NCI-H2029 (cell line): ENCODE measurements around the gene ST3GAL6.
"Not testable (repeated sequence)": the region's sequence is repeated elsewhere in the genome, so short reads cannot be mapped to it uniquely, and the experiment has no call there.

Source experiments
- DNase-seq: peaks from one replicate; lab custom pipeline; 2025; lab: John Stamatoyannopoulos, UW

Gene ST3GAL6

DNA sequence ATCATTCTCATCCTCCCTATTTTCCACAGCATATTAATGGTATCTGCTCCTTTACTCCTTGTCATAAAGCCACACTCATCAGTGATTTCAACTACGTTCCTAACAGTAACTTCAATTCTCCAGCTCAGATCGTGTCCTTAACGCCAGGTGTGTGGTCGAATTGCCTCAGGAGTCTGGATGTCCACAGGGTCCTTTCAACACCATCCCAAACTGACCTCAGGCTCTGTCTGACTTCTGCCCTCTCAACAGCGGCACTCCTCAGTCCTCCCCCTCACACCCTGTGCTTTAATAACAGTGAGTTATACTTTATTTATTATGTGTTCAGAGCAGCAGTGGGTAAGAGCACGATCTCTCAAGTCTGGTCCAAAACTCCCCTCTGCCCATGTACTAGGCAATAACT is 42.4 kb downstream of the ST3GAL6 start:
- no peak for DNase-seq

DNA sequence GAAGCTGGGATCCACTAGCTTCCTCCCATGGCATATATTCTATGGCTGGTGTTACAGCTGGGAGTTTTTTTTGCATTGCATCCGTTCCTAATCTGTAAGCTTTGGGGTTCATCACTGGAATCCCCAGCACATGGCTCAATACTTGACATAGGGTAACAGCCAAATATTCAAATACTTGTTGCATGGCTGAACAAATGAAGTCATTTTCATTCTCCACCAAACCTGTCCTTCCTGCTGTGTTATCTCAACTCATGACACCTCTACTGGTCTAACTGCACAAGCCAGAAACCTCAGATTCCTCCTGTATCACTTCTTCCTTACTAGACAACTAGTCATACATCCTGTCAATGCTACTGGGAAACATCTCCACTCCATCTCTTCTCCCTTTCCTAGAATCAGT is 43.4 kb downstream of the ST3GAL6 start:
- no peak for DNase-seq

DNA sequence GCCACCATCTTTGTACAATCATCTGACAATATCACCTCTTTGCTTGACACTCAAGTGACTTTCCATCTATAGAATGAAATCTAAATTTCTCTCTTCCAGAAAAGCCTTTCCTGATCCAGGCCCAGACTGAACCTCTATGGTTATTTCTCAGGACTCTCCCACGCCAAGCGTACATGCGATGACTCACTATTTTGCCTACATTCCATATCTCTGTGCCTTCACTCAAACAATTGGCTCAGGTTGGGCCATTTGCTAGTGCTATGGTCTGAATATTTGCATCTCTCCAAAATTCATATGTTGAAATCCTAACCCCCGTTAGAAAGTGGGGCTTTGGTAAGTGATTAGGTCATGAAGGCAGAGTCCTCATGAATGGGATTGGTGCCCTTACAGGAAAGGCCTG is 43.9 kb downstream of the ST3GAL6 start:
- no peak for DNase-seq

DNA sequence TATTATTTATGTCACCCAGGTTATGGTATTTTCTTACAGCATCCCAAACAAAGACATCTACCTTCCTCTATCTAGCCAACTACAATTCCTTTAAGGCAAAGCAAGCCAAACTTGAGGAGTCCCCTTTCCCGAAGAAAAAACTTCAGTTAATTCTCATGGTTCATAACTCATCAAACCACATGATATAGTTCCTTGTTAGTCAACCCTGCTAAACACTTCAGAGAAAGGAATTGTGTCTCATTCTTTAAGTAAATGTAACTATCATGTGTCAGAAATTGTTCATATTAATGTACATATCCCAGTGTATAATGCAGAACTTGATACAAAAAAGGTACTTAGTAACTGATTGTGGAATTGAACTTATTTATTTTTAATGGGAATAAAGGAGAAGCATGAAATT is 44.4 kb downstream of the ST3GAL6 start:
- DNase-seq = no peak

DNA sequence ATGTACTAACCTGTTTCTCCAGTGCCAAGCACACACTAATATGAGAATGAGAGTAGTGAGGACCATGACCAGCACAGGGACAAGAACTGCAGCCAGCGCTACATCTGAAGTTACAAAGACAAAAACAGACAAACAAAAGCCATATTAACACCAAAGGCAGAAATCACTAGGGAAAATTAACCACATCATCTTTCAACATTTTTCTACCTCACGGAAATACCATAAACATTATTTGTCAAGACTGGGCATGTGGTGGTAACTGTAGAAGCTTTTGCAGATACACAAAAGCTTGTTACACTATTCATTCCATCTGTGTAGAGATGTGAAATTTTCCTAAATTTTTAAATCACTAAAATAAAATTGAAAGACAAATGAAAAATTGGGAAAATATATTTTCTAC is 44.9 kb downstream of the ST3GAL6 start:
- no peak for DNase-seq

DNA sequence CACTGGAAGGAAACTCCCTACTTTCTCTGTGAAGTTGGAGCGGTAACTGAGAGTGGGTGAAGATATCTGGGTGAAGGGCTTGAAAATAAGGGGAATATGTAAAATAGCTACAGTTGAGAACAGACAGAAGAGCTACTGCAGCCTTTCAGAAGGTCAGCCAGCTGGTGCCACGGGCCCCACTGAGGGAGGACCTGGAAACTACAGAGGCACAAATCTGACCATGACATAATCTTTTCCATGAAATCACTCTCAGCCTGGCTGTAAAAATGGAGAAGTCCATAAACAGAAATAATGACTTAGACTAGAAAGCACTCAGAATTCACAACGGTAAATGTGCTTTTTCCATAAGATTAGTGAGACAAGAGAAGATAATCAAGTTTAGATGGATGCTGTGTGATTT is 46.4 kb downstream of the ST3GAL6 start:
- DNase-seq = no peak

DNA sequence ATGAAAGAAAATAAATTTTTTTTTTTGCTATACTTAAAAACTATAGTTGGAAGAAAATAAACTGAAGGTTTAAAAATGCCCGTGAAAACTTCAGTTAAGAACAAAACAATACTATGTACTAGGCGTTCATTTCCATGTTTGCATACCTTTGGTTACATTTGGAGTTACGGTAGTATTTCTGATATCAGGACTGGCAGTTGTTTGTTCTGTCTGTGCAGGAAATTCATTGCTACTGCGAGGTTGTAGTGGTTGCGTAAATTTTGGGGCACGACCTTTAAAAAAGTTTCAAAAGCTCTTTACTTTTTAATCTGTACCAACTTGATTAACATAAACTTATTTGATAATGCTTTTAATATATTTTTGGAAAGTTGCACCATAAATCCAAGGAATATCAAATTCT is 47.9 kb downstream of the ST3GAL6 start:
- no peak for DNase-seq

DNA sequence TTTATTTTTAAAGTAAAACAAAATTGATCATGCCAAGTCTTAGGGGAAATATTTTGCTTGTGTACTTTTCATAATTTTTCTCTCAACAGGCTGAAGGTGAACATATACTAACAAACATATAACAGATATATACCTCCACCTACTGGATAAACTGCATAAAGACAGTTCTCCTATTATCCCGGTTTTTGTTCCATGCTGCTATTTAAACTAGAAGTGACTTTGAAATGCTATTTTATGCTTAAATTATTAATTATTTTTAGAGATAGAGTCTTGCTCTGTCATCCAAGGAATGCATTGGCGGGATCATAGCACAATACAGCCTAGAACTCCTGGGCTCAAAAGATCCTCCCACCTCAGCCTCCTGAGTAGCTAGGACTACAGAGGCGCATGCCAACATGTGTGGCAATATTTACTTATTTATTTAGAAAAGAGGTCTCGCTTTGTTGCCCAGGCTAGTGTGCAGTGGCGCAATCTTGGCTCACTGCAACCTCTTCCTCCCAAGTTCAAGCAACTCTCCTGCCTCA is 49.8 kb downstream of the ST3GAL6 start:
- DNase-seq = peak; percentile 3

DNA sequence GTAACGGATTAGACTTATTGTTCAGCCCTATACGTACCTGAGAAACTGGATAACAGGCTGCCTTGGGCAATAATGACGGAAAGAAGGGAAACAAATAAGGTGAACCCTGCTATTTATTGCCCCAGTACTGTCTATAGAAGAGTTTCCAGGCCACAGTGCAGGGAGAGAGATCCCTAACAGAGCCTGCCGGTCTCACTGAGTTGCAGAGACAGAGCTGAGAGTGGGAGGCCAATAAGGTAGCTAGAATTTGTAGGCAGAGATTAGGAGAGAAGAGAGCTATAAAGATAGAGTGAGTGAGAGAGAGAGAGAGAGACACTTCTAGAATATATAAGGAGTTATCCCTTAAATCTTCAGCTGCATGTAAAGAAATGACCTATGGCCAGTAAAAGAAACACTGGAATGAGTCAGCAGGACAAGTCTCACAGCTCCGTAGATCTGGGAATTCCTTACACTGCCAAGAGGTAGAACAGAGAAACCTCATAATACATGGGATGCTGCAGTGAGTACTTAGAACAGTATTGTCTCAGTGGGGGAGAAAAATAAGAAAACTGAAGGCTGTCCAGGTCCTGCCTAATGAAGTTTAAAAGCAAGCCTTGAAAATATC is 51.8 kb downstream of the ST3GAL6 start:
- no peak for DNase-seq

DNA sequence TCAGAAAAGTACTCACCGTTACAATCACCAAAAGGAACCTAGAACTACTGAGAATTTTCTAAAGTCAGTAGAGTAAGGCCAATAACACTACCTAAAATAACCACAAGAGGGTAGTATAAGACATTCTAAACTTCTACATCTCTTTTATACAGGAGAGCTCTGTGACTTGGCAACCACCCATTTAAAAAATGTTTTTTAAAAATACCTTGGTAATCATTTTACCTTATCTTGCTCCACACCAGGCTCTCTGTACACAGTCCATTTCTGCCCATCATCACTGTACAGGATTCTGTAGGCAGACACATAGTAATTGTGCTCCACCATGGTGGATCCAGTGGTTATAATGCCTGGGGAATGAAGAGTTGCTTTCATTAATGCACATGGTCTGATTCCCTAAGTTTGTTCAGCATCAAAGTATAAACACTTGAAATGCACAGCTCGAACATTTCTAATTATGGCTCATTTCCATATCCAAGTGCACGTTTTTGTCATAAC is 54.5 kb downstream of the ST3GAL6 start:
- peak; percentile 14 for DNase-seq

DNA sequence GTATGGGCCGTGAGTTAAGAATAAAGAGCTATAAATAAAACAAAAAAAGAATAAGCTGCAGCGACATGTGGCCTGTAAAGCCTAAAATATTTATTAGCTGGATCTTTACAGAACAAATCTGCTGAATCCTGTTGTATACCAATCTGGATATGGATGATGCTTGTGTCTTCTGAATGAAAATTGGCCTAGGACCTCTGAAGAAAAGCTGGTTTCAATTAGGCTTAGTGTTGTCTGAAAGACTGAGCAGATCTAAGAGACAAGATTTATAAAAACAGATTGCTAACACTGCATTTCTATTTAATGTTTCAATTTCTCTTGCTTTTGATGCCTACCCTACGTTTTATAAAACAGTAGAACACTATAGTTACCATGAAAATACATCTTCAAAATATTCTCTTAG is 57.9 kb downstream of the ST3GAL6 start:
- no peak for DNase-seq

DNA sequence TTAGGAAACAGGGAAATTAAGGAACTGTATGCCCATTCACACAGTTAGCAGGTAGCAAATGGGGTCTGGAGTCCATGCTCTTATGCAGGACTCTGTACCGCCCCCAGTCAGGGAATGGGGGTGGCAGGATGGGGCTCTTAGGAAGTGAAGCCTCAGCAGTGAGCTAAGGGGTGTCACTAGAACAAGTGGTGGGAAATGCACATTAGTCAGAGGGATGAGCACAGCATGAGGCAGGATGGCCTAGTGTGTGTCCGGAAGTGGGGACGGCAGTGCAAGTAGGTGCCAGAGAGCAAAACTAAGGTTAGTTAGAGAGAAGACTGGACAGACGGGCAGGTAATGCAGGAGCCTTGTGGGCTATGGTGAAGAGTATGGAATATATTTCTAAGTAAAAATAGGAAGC is 60.7 kb downstream of the ST3GAL6 start:
- DNase-seq = no peak

DNA sequence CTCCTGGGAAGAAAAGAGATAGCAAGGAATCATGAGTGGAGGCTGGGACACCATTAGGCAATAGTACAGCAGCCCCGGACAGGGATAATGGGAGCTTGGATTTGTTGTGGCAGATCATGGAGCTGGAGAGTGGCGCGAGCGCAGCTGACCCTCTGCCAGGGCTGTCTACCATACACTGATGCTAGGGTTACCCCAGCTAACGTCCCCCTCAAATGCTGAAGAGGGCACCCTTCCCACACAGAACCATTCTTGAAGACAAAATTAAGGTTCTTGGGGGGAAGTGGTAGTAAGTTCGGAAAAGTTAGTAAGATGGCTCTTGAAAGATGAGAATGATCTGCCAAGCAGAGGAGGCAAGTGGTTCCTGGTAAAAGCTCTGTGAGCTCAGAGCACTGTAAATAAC is 61.1 kb downstream of the ST3GAL6 start:
- DNase-seq = no peak

DNA sequence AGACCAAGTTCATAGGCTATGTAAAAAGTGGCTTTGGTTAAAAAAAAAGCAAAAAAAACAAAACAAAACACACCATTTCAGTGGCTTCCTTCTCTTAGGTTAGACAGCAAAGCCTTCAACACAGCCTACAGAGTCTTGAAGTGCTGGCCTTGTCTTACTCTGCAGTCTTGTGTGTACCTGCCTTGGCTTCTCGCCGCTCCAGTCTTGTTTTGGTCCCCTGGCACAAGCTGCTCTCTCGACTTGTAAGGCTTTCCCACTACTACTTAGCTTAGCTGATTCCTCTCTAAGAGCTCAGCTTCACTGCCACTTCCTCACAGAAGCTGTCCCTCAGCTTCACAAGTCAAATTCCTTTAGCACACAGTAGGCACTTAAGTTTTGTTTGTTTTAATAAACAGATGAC is 63.0 kb downstream of the ST3GAL6 start:
- DNase-seq = no peak

DNA sequence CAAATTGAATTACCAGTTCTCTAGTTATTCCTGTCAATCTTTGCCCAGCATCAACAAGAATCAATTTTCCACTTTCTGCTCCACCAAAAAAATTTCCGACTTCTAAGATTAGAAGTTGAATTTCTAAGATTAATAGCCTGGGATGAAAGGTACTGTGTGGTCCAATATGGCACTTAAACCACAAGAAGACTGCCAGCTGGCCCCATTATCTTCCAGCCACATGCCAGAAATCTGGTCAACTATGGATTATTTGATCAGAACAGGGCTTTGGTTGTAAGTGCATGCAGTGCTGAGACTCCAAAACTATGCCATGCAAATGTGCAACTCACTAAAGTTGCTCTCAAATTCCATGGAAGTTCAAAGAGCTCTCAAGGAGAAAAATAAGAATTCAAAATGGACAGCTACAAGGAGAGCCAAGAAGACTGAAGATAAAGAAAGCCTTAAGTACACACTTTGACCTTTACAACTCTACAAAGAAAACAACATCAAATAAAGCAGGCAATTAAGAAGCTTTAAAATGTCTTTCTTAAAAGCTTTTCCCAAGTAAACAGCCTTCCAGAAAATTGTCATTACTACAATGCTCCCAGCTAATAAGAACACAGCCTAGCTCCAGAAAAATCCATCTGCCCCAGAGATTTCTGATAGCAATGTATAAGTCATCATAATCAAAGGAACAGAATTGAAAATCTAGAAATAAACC is 64.2 kb downstream of the ST3GAL6 start:
- DNase-seq = no peak

DNA sequence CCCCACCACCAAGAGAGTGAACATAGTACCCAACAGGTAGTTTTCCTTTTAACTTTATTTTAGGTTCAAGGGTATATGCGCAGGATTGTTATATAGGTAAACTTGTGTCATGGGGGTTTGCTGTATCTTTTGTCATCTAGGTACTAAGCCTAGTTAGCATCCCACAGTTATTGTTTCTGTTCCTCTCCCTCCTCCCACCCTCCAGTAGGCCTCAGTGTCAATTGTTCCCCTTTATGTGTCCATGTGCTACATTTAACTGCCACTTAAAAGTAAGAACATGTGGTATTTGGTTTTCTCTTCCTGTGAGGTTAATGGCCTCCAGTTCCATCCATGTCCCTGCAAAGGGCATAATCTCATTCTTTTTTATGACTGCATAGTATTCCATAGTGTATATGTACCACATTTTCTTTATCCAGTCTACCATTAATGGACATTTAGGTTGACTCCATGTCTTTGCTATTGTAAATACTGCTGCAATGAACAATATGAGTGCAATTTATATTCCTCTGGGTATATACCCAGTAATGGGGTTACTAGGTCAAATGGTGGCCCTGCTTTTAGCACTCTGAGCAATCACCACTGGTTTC is 66.2 kb downstream of the ST3GAL6 start:
- DNase-seq = no peak

DNA sequence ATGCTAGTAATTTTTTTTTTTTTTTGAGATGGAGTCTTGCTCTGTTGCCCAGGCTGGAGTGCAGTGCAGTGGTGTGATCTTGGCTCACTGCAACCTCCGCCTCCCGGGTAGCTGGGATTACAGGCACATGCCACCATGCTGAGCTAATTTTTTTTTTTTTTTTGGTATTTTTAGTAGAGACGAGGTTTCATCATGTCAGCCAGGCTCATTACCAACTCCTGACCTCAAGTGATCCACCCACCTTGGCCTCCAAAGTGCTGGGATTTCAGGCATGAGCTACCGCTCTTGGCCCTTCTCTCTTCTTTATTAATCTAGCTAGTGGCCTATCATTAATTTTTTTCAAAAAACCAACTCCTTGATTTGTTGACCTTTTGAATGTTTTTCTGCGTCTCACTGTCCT is 67.9 kb downstream of the ST3GAL6 start:
- not testable (repeated sequence) for DNase-seq

DNA sequence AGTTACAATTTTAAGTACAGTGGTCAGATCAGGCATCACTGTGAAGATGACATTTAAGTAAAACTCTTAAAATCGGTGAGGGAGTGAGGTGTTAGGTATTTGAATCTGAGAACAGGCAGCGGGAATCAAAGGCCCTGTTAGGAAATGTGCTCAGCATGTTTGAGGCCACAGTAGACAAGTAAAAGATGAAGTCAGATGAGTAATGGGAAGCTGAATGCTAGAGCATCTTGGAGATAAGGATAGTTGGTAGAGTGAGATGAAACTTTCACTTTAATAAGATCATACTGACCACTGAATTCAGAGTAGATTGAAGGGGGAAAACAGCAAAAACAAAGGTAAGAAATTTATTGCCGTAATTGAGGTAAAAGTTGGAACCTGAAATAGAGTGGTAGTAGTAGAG is 76.7 kb downstream of the ST3GAL6 start:
- no peak for DNase-seq

DNA sequence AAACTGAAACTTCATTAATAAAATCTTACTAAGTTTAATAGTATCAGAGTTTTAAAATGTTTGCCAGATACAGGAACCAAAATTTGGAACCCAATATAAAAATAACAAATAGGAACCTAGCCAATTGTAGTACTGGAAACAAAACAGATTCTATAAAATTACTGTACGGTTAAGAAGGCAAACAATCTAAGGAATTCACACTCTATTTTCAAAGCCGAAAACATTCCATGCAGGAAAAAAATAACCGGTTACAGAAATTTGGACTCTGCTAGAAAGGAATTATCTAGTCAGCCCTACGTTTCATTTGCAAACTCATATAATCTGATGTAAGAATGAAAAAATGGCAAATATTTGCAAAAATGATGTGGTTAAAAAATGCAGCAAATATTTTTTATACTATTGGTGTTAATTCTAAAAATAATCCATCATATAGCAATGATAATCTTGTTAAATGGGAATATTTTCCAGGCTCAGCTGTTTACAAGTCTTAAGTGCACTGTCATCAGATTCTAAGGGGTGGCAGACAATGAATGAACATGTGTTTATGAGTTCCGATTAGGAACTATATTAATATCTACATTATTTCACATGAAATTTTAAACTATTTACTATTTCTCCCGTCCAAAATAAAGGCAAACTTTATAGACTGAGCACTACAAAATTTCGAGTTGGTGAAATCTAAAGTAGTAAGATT is 80.3 kb downstream of the ST3GAL6 start:
- no peak for DNase-seq
